H1 (cell line): Measurements from ENCODE around the gene KRTAP4-5. TPM values are rescaled to one million over a fixed set of nuclear protein-coding genes. Genes with fewer than 3 reads are reported as not detected.

ENCODE experiments used
- CTCF ChIA-PET: fragments of 300-600 bp; sonication (Branson Sonifier 250); formaldehyde crosslinking; loops from one replicate; lab custom pipeline; 2021; ENCODE audit not compliant: partially characterized antibody; lab: Charles Lee
- POLR2A ChIA-PET: fragments of 300-600 bp; sonication (Branson Sonifier 250); formaldehyde crosslinking; loops from one replicate; lab custom pipeline; 2021; ENCODE audit warnings: inconsistent platforms; ENCODE audit not compliant: partially characterized antibody; lab: Charles Lee
- DNase-seq, 2 experiments: peaks; one replicate each; pipeline versions ENCODE4 v3.0.0 to v3.0.0-alpha.2; 2010 to 2022; ENCODE audit warnings: low spot score in 2 of 2, low read depth in 1 of 2, mixed read lengths in 1 of 2
- FAIRE-seq: peaks from 2 replicates; lab custom pipeline; 2011; peaks lifted over from hg19 to GRCh38; lab: Jason Lieb, UNC
- H2AFZ ChIP-seq: 2 replicates; pipeline ENCODE4 v1.8.1; 2012; ENCODE audit warnings: low read length, inconsistent platforms
- H2AK5ac ChIP-seq: 2 replicates; pipeline ENCODE4 v1.6.1; 2013; ENCODE audit warnings: low read depth, low read length
- H2BK120ac ChIP-seq: replicated peaks from 2 replicates; pipeline ENCODE3; 2013; ENCODE audit warnings: low read depth, low read length, inconsistent platforms
- H2BK12ac ChIP-seq: 2 replicates; pipeline ENCODE4 v1.6.1; 2013; ENCODE audit warnings: low read depth, low read length
- H2BK15ac ChIP-seq: 2 replicates; pipeline ENCODE4 v1.6.1; 2013; ENCODE audit warnings: low read length
- H2BK20ac ChIP-seq: 2 replicates; pipeline ENCODE4 v1.6.1; 2013; ENCODE audit warnings: low read length
- H2BK5ac ChIP-seq: 2 replicates; pipeline ENCODE4 v1.6.1; 2013; ENCODE audit warnings: low read depth, low read length
- H3K14ac ChIP-seq: 2 replicates; pipeline ENCODE4 v1.6.1; 2013; ENCODE audit warnings: inconsistent platforms; ENCODE audit not compliant: insufficient read length
- H3K18ac ChIP-seq: 2 replicates; pipeline ENCODE4 v1.6.1; 2013; ENCODE audit warnings: low read length; ENCODE audit errors: extremely low read depth
- H3K23ac ChIP-seq: 2 replicates; pipeline ENCODE4 v1.6.1; 2013; ENCODE audit warnings: inconsistent platforms; ENCODE audit not compliant: insufficient read length
- H3K23me2 ChIP-seq: 2 replicates; pipeline ENCODE4 v1.6.1; 2013; ENCODE audit warnings: low read depth, low read length
- H3K27ac ChIP-seq: 2 replicates; pipeline ENCODE4 v1.6.1; 2011; ENCODE audit warnings: low read depth, low read length, inconsistent platforms
- H3K27me3 ChIP-seq, 4 experiments: replicated peaks in 1 of 4; 1 replicate in 1 of 4; 2 replicates in 3 of 4; pipeline versions ENCODE4 v1.6.1 to v1.8.1; 2011 to 2013; ENCODE audit warnings: low read length in 3 of 4, mild to moderate bottlenecking in 3 of 4, inconsistent platforms in 2 of 4, mixed read lengths in 2 of 4, moderate library complexity in 1 of 4; ENCODE audit not compliant: control insufficient read depth in 3 of 4, insufficient read depth in 3 of 4; ENCODE audit errors: extremely low read depth in 1 of 4
- H3K36me3 ChIP-seq, 4 experiments: 2 replicates each; pipeline versions ENCODE4 v1.6.1 to v1.8.1; 2011 to 2013; ENCODE audit warnings: mild to moderate bottlenecking in 4 of 4, low read length in 3 of 4, moderate library complexity in 2 of 4, control low read depth in 1 of 4, inconsistent platforms in 1 of 4; ENCODE audit not compliant: insufficient read depth in 4 of 4, control insufficient read depth in 2 of 4
- H3K4ac ChIP-seq: replicated peaks from 2 replicates; pipeline ENCODE3; 2013; ENCODE audit warnings: low read length, low read depth, mixed read lengths, inconsistent platforms; ENCODE audit not compliant: insufficient read length
- H3K4me1 ChIP-seq, 4 experiments: replicated peaks in 1 of 4; 1 replicate in 1 of 4; 2 replicates in 3 of 4; pipeline versions ENCODE4 v1.6.1 to v1.8.1; 2011 to 2013; ENCODE audit warnings: low read length in 3 of 4, inconsistent platforms in 2 of 4, mixed read lengths in 1 of 4; ENCODE audit not compliant: insufficient read depth in 4 of 4, control insufficient read depth in 3 of 4
- H3K4me2 ChIP-seq, 2 experiments: 2 replicates each; pipeline versions ENCODE4 v1.6.1 to v1.8.1; 2011 to 2013; ENCODE audit warnings: low read depth in 2 of 2, low read length in 2 of 2, control low read depth in 1 of 2, inconsistent platforms in 1 of 2, mild to moderate bottlenecking in 1 of 2; ENCODE audit not compliant: insufficient read depth in 1 of 2
- H3K4me3 ChIP-seq, 4 experiments: fragments of 200-600, 300-600 bp in 1 of 4; sonication (generic), shearing (Covaris generic), sonication (Bioruptor Twin) in 1 of 4; 2 replicates each; pipeline versions ENCODE4 v1.5.1 to v1.8.1; 2011 to 2016; ENCODE audit warnings: low read length in 4 of 4, low read depth in 3 of 4, control low read depth in 2 of 4, inconsistent platforms in 2 of 4, mild to moderate bottlenecking in 2 of 4, mixed read lengths in 1 of 4, moderate library complexity in 1 of 4; ENCODE audit not compliant: insufficient read depth in 2 of 4; ENCODE audit errors: extremely low read depth in 1 of 4
- H3K56ac ChIP-seq: replicated peaks from 2 replicates; pipeline ENCODE3; 2013; ENCODE audit warnings: low read depth, mild to moderate bottlenecking, mixed read lengths, low read length, inconsistent platforms; ENCODE audit not compliant: insufficient read length
- H3K79me1 ChIP-seq: 2 replicates; pipeline ENCODE4 v1.6.1; 2013; ENCODE audit warnings: low read depth, low read length, control low read depth
- H3K79me2 ChIP-seq, 2 experiments: 2 replicates each; pipeline versions ENCODE4 v1.6.1 to v1.8.1; 2012 to 2013; ENCODE audit warnings: low read length in 2 of 2, mild to moderate bottlenecking in 2 of 2, inconsistent platforms in 1 of 2; ENCODE audit not compliant: insufficient read depth in 2 of 2, control insufficient read depth in 1 of 2
- H3K9ac ChIP-seq, 4 experiments: replicated peaks in 1 of 4; 1 replicate in 1 of 4; 2 replicates in 3 of 4; pipeline versions ENCODE4 v1.6.1 to v1.8.1; 2011 to 2013; ENCODE audit warnings: low read depth in 3 of 4, low read length in 3 of 4, control low read depth in 2 of 4, mild to moderate bottlenecking in 2 of 4, moderate library complexity in 2 of 4, inconsistent platforms in 1 of 4; ENCODE audit errors: extremely low read depth in 1 of 4
- H3K9me3 ChIP-seq, 2 experiments: 2 replicates each; pipeline versions ENCODE4 v1.6.1 to v1.8.1; 2012 to 2013; ENCODE audit warnings: mild to moderate bottlenecking in 2 of 2, moderate library complexity in 2 of 2, control low read depth in 1 of 2, inconsistent platforms in 1 of 2, low read depth in 1 of 2, low read length in 1 of 2, mixed read lengths in 1 of 2; ENCODE audit not compliant: insufficient read depth in 2 of 2
- H4K20me1 ChIP-seq, 2 experiments: replicated peaks in 1 of 2; 2 replicates each; pipeline versions ENCODE3 to v1.8.1; 2011 to 2013; ENCODE audit warnings: inconsistent platforms in 2 of 2, low read length in 2 of 2, mild to moderate bottlenecking in 1 of 2; ENCODE audit not compliant: insufficient read depth in 2 of 2, control insufficient read depth in 1 of 2
- H4K5ac ChIP-seq: 2 replicates; pipeline ENCODE4 v1.6.1; 2013; ENCODE audit warnings: low read length, low read depth, mixed read lengths, inconsistent platforms; ENCODE audit not compliant: insufficient read length
- H4K8ac ChIP-seq: 2 replicates; pipeline ENCODE4 v1.8.0; 2013; ENCODE audit warnings: mild to moderate bottlenecking, moderate library complexity, low read length, inconsistent platforms; ENCODE audit not compliant: insufficient read depth; ENCODE audit errors: extremely low read depth
- H4K91ac ChIP-seq: replicated peaks from 2 replicates; pipeline ENCODE3; 2013; ENCODE audit warnings: low read length, mixed read lengths, inconsistent platforms; ENCODE audit not compliant: insufficient read length
- CREB1 ChIP-seq: IDR thresholded peaks from 2 replicates; pipeline ENCODE4 v1.6.1; 2012; ENCODE audit warnings: inconsistent platforms
- CTBP2 ChIP-seq: IDR thresholded peaks from 2 replicates; pipeline ENCODE4 v1.7.0; 2011; ENCODE audit warnings: borderline replicate concordance, mild to moderate bottlenecking, moderate library complexity, mixed read lengths, low read length; ENCODE audit not compliant: insufficient read depth, insufficient read length
- JUN ChIP-seq: IDR thresholded peaks from 2 replicates; pipeline ENCODE4 v1.6.1; 2011; ENCODE audit warnings: low read depth, mild to moderate bottlenecking, improper control_type of control experiment, low read length
- MAFK ChIP-seq: IDR thresholded peaks from 2 replicates; pipeline ENCODE4 v1.6.1; 2012; ENCODE audit warnings: low read depth, mild to moderate bottlenecking, improper control_type of control experiment, low read length
- WGBS, 2 experiments: shearing (Covaris generic) in 1 of 2; methylation state at CpG; one replicate each; pipeline versions ENCODE4 v1.1.6 to v1.1.7; 2013 to 2015; ENCODE audit warnings: low lambda C conversion rate in 2 of 2, mixed read lengths in 2 of 2, inconsistent platforms in 1 of 2, low coverage in 1 of 2, missing lambda C conversion rate in 1 of 2; ENCODE audit not compliant: insufficient replicate concordance in 2 of 2, insufficient coverage in 1 of 2, insufficient read length in 1 of 2; ENCODE audit errors: extremely low coverage in 1 of 2, missing lambda C conversion rate in 1 of 2; 5-methylcytosine and 5-hydroxymethylcytosine counted together
- polyA plus RNA-seq, 7 experiments: library from polyadenylated mRNA; depleted of rRNA in 3 of 7; stranded (reverse) in 5 of 7; unstranded in 2 of 7; fragments of >200 nt in 5 of 7; fragments of 200-250 nt in 2 of 7; gene quantifications; 1 replicate in 5 of 7; 2 replicates in 1 of 7; 4 replicates in 1 of 7; pipeline versions ENCODE4 v1.2.1 to v1.2.3, GENCODE V29; 2011 to 2013; ENCODE audit warnings: missing spikeins in 2 of 7, mixed read lengths in 2 of 7
- total RNA-seq: library from RNA; stranded (reverse); fragmentation: NEBNext Ultra II Directional; extraction: Animal tissue kit (Norgen Biotek cat#: 25700); gene quantifications from 2 replicates; pipeline ENCODE4 v1.2.1, GENCODE V29; 2021

KRTAP4-5 gene
- total and polyA plus RNA-seq, 2 of the 8 experiments (the other 6 are each of a cell fraction or from before 2014, with no cell fraction given): not detected

GRCh38 chr17:41171886-41172285 is 22.3 kb upstream of the KRTAP4-5 start:
- no peak overlapping the region for H2BK120ac ChIP-seq
- no peak overlapping the region for H3K23ac ChIP-seq
- H3K14ac ChIP-seq: no peak overlapping the region
- no peak overlapping the region for H2BK12ac ChIP-seq
- H2BK5ac ChIP-seq: no peak overlapping the region
- no peaks in the 10 kb centered on the region for H3K79me1 ChIP-seq
- no peak overlapping the region for H3K27ac ChIP-seq
- FAIRE-seq (no peak), DNase-seq (no peak)
- no peaks in the 10 kb centered on the region for H3K36me3 ChIP-seq
- no peaks in the 10 kb centered on the region for H3K27me3 ChIP-seq
- ChIA-PET POLR2A (no interaction called here), CTCF (no interaction called here)
- no peaks in the 10 kb centered on the region for H3K4me1 ChIP-seq
- H2BK15ac ChIP-seq: no peak overlapping the region
- 87% methylated on average over 2 of the region's 2 CpGs; no CpG with 5 or more reads in 1 of the 2 experiments for WGBS, 2 experiments
- H3K23me2 ChIP-seq: no peaks in the 10 kb centered on the region
- no peak overlapping the region for H3K9ac ChIP-seq
- no peak overlapping the region for H3K4me3 ChIP-seq
- H3K4me2 ChIP-seq: no peak overlapping the region
- H4K8ac ChIP-seq: no peak overlapping the region
- no peak overlapping the region for H2BK20ac ChIP-seq
- no peak overlapping the region for H4K91ac ChIP-seq
- no peaks in the 10 kb centered on the region for H3K79me2 ChIP-seq
- H3K56ac ChIP-seq: no peak overlapping the region
- H3K18ac ChIP-seq: no peak overlapping the region
- no peak overlapping the region for H2AK5ac ChIP-seq
- 0 out of 2 replicates have a peak overlapping the region, but pooled peaks have one; percentile 30 for H2AFZ ChIP-seq
- no peak overlapping the region for H3K4ac ChIP-seq
- no peak overlapping the region for H4K5ac ChIP-seq
- no peaks in the 10 kb centered on the region for H4K20me1 ChIP-seq
- no peaks in the 10 kb centered on the region; a peak in 1 of 4 replicates for H3K9me3 ChIP-seq
- TF ChIP-seq CTBP2: no peak
- no peak for TF ChIP-seq CREB1
- no peak for TF ChIP-seq MAFK
- TF ChIP-seq JUN: no peak
